Measurements from ENCODE around the gene ASTN2.
"Not testable (repeated sequence)": the region's sequence is repeated elsewhere in the genome, so short reads cannot be mapped to it uniquely, and the experiment has no call there.

ASTN2 gene

GRCh38 chr9:116917895-116918508 lies 496.9 kb downstream of the ASTN2 start:
- not testable (repeated sequence) for DNase-seq (ENCODE audit: low read depth)

GRCh38 chr9:116913536-116913935 lies 501.3 kb downstream of the ASTN2 start:
- DNase-seq (ENCODE audit: low read depth) = no peak

- DNase-seq (ENCODE audit: low read depth) = no peak
Measured at GRCh38 chr9:116910201-116910600, 504.7 kb downstream of the ASTN2 start.

- no peak for DNase-seq (ENCODE audit: low read depth)
Measured at GRCh38 chr9:116907989-116908388, 506.9 kb downstream of the ASTN2 start.

GRCh38 chr9:116905171-116905588 lies 509.7 kb downstream of the ASTN2 start:
- DNase-seq (ENCODE audit: low read depth) = no peak

- no peak for DNase-seq (ENCODE audit: low read depth)
Measured at GRCh38 chr9:116904165-116904564, 510.7 kb downstream of the ASTN2 start.

GRCh38 chr9:116901260-116901659 lies 513.6 kb downstream of the ASTN2 start:
- no peak for DNase-seq (ENCODE audit: low read depth)

GRCh38 chr9:116900543-116900942 lies 514.3 kb downstream of the ASTN2 start:
- no peak for DNase-seq (ENCODE audit: low read depth)

- DNase-seq (ENCODE audit: low read depth) = no peak
Measured at GRCh38 chr9:116900007-116900367, 514.9 kb downstream of the ASTN2 start.

- no peak for DNase-seq (ENCODE audit: low read depth)
Measured at GRCh38 chr9:116899337-116900006, 515.4 kb downstream of the ASTN2 start.

- not testable (repeated sequence) for DNase-seq (ENCODE audit: low read depth)
Measured at GRCh38 chr9:116898131-116898530, 516.7 kb downstream of the ASTN2 start.

GRCh38 chr9:116897201-116897600 lies 517.7 kb downstream of the ASTN2 start:
- no peak for DNase-seq (ENCODE audit: low read depth)

- no peak for DNase-seq (ENCODE audit: low read depth)
Measured at GRCh38 chr9:116895961-116896360, 518.9 kb downstream of the ASTN2 start.

GRCh38 chr9:116891424-116891823 lies 523.4 kb downstream of the ASTN2 start:
- DNase-seq (ENCODE audit: low read depth) = no peak

GRCh38 chr9:116888476-116888875 lies 526.4 kb downstream of the ASTN2 start:
- not testable (repeated sequence) for DNase-seq (ENCODE audit: low read depth)

GRCh38 chr9:116888066-116888465 lies 526.8 kb downstream of the ASTN2 start:
- no peak for DNase-seq (ENCODE audit: low read depth)

GRCh38 chr9:116883676-116884075 lies 531.2 kb downstream of the ASTN2 start:
- no peak for DNase-seq (ENCODE audit: low read depth)

- no peak for DNase-seq (ENCODE audit: low read depth)
Measured at GRCh38 chr9:116877072-116877471, 537.8 kb downstream of the ASTN2 start.

- DNase-seq (ENCODE audit: low read depth) = no peak
Measured at GRCh38 chr9:116875576-116875975, 539.3 kb downstream of the ASTN2 start.

GRCh38 chr9:116873937-116874914 lies 540.6 kb downstream of the ASTN2 start:
- DNase-seq (ENCODE audit: low read depth) = no peak

GRCh38 chr9:116873491-116873890 lies 541.4 kb downstream of the ASTN2 start:
- DNase-seq (ENCODE audit: low read depth) = no peak

GRCh38 chr9:116870566-116870965 lies 544.3 kb downstream of the ASTN2 start:
- no peak for DNase-seq (ENCODE audit: low read depth)

GRCh38 chr9:116868201-116868600 lies 546.7 kb downstream of the ASTN2 start:
- DNase-seq (ENCODE audit: low read depth) = no peak

Measured in activated T-helper 1 cell treated with Interleukin-2 at 50 U/mL for 16 hours (primary cell).